ENCODE measurements around the gene VPS16. TPM values are rescaled to one million over a fixed set of nuclear protein-coding genes. Genes with fewer than 3 reads are reported as not detected.

Gene VPS16
- polyA plus RNA-seq, 1 donor (not counting 4 experiments of a cell fraction or from before 2014, with no cell fraction given) = 22.7 TPM

DNA sequence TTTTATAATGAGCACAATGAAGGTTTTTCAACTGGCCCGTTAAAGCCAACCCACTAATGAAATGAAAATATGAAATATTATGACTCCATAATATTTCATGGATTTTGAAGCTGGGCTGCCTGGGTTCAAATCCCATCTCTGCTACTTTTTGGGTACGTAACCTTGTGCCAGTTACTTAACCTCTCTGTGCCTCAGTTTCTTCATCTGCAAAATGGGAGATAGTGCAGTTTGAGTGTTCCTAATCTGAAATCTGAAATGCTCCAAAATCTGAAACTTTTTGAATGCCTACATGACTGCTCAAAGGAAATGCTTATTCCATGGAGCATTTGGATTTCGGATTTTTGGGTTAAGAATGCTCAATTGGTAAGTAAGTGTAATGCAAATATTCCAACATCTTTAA, 62.3 kb downstream of the VPS16 start:
- no peak overlapping the region for H3K9ac ChIP-seq (ENCODE audit: control insufficient read depth, extremely low read depth, insufficient read depth, low read length)
- no peak for FAIRE-seq
- dilution Hi-C loops (cut with MboI; ENCODE audit: extremely low pct_ligation_motif_present, low sequenced_read_pairs) = no loop called here

DNA sequence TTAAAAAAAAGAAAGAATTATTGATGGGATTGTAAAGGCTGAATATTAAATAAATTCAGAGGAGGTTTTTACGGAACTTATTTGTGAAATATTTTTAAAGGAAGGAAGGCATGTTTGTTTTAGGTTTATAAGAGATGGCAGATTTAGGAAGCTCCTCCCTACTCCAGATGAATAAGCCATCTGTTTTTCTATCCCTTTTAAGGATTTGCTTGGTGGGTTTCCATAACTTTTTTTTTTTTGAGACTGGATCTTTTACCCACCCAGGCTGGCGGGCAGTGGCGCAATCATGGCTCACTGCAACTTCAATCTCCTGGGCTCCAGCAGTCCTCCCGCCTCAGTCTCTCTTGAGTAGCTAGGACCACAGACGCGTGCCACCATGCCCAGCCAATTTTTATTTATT, 63.1 kb downstream of the VPS16 start:
- DNase-seq (ENCODE audit: low read depth, low spot score) (no peak), FAIRE-seq (no peak)
- H3K79me2 ChIP-seq (ENCODE audit: control insufficient read depth, insufficient read depth, low read length) = peaks cover 7% of the 10 kb centered on the region
- H3K9me1 ChIP-seq (ENCODE audit: control insufficient read depth, extremely low read depth, insufficient read depth, low read length) = no peaks in the 10 kb centered on the region
- H3K27me3 ChIP-seq (ENCODE audit: control insufficient read depth, extremely low read depth, insufficient read depth, low read length) = no peaks in the 10 kb centered on the region
- H4K20me1 ChIP-seq (ENCODE audit: control insufficient read depth, extremely low read depth, insufficient read depth, low read length) = no peaks in the 10 kb centered on the region
- TF ChIP-seq, protein P1, sequence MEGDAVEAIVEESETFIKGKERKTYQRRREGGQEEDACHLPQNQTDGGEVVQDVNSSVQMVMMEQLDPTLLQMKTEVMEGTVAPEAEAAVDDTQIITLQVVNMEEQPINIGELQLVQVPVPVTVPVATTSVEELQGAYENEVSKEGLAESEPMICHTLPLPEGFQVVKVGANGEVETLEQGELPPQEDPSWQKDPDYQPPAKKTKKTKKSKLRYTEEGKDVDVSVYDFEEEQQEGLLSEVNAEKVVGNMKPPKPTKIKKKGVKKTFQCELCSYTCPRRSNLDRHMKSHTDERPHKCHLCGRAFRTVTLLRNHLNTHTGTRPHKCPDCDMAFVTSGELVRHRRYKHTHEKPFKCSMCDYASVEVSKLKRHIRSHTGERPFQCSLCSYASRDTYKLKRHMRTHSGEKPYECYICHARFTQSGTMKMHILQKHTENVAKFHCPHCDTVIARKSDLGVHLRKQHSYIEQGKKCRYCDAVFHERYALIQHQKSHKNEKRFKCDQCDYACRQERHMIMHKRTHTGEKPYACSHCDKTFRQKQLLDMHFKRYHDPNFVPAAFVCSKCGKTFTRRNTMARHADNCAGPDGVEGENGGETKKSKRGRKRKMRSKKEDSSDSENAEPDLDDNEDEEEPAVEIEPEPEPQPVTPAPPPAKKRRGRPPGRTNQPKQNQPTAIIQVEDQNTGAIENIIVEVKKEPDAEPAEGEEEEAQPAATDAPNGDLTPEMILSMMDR (optimal IDR thresholded peaks at IDR 0.05 in 1 of 3, IDR thresholded peaks at IDR 0.05 in 1 of 3, conservative IDR thresholded peaks at IDR 0.05 in 1 of 3; ENCODE audit: extremely low read depth in 1 of 3, insufficient read depth in 2 of 3, low read length in 3 of 3) = no peak
- TF ChIP-seq EZH2 (IDR thresholded peaks at IDR 0.05; ENCODE audit: low read length) = no peak
- no peak overlapping the region for H3K4me3 ChIP-seq (ENCODE audit: control insufficient read depth in 2 of 3, extremely low read depth in 1 of 3, insufficient read depth in 2 of 3, low read depth in 1 of 3, low read length in 3 of 3)
- H3K27ac ChIP-seq (ENCODE audit: control insufficient read depth, insufficient read depth, low read length) = no peak overlapping the region
- dilution Hi-C loops (cut with MboI; ENCODE audit: extremely low pct_ligation_motif_present, low sequenced_read_pairs) = no loop called here
- no peak overlapping the region for H3K9ac ChIP-seq (ENCODE audit: control insufficient read depth, extremely low read depth, insufficient read depth, low read length)
- H2AFZ ChIP-seq (ENCODE audit: control insufficient read depth, low read length) = no peak overlapping the region
- no peaks in the 10 kb centered on the region for H3K36me3 ChIP-seq (ENCODE audit: control insufficient read depth in 2 of 2, extremely low read depth in 1 of 2, insufficient read depth in 2 of 2, low read length in 2 of 2)
- H3K4me1 ChIP-seq (ENCODE audit: control insufficient read depth, extremely low read depth, insufficient read depth, low read length) = no peaks in the 10 kb centered on the region
- H3K4me2 ChIP-seq (ENCODE audit: control insufficient read depth, extremely low read depth, insufficient read depth, low read depth, low read length) = no peak overlapping the region
- no peaks in the 10 kb centered on the region for H3K9me3 ChIP-seq (ENCODE audit: control insufficient read depth, low read depth, low read length)

More for the DNA sequence above, 62.3 kb downstream of the VPS16 start:
- no peak overlapping the region for H3K4me2 ChIP-seq (ENCODE audit: control insufficient read depth, extremely low read depth, insufficient read depth, low read depth, low read length)
- H3K4me1 ChIP-seq (ENCODE audit: control insufficient read depth, extremely low read depth, insufficient read depth, low read length) = no peaks in the 10 kb centered on the region
- H4K20me1 ChIP-seq (ENCODE audit: control insufficient read depth, extremely low read depth, insufficient read depth, low read length) = no peaks in the 10 kb centered on the region
- H3K9me1 ChIP-seq (ENCODE audit: control insufficient read depth, extremely low read depth, insufficient read depth, low read length) = no peaks in the 10 kb centered on the region
- H3K27ac ChIP-seq (ENCODE audit: control insufficient read depth, insufficient read depth, low read length) = no peak overlapping the region
- H3K27me3 ChIP-seq (ENCODE audit: control insufficient read depth, extremely low read depth, insufficient read depth, low read length) = no peaks in the 10 kb centered on the region
- no peaks in the 10 kb centered on the region for H3K9me3 ChIP-seq (ENCODE audit: control insufficient read depth, low read depth, low read length)
- TF ChIP-seq, protein P1 (optimal IDR thresholded peaks at IDR 0.05 in 1 of 3, IDR thresholded peaks at IDR 0.05 in 1 of 3, conservative IDR thresholded peaks at IDR 0.05 in 1 of 3; ENCODE audit: extremely low read depth in 1 of 3, insufficient read depth in 2 of 3, low read length in 3 of 3) = no peak
- no peak for TF ChIP-seq EZH2 (IDR thresholded peaks at IDR 0.05; ENCODE audit: low read length)
- no peak for DNase-seq (ENCODE audit: low read depth, low spot score)
- no peaks in the 10 kb centered on the region for H3K36me3 ChIP-seq (ENCODE audit: control insufficient read depth in 2 of 2, extremely low read depth in 1 of 2, insufficient read depth in 2 of 2, low read length in 2 of 2)
- no peak overlapping the region for H2AFZ ChIP-seq (ENCODE audit: control insufficient read depth, low read length)
- peaks cover 4% of the 10 kb centered on the region for H3K79me2 ChIP-seq (ENCODE audit: control insufficient read depth, insufficient read depth, low read length)
- H3K4me3 ChIP-seq (ENCODE audit: control insufficient read depth in 2 of 3, extremely low read depth in 1 of 3, insufficient read depth in 2 of 3, low read depth in 1 of 3, low read length in 3 of 3) = no peak overlapping the region

All from keratinocyte (primary cell).